HEK293 (cell line): ENCODE results near the gene NOL4.

ENCODE experiments used
- CTCF ChIA-PET: fragments of 350-600 bp; formaldehyde crosslinking; extraction: SDS; loops from one replicate; lab custom pipeline; 2021; ENCODE audit warnings: antibody characterized with exemption; lab: Yijun Ruan, JAX
- POLR2A ChIA-PET: fragments of 300-600 bp; formaldehyde crosslinking; extraction: SDS; loops from one replicate; lab custom pipeline; 2020; ENCODE audit warnings: antibody characterized with exemption, inconsistent platforms; lab: Yijun Ruan, JAX
- H3K27ac ChIP-seq: fragments of 200-500 bp; sonication (Bioruptor generic); 2 replicates; pipeline ENCODE4 v1.5.1; 2014; ENCODE audit warnings: low read depth, low read length, control low read depth, inconsistent platforms; ENCODE audit errors: extremely low read depth
- H3K36me3 ChIP-seq, 2 experiments: fragments of 200-500 bp in 1 of 2; sonication (Bioruptor generic) in 1 of 2; 1 replicate in 1 of 2; 2 replicates in 1 of 2; pipeline ENCODE4 v1.5.1; 2014 to 2017; ENCODE audit warnings: inconsistent platforms in 2 of 2, low read length in 2 of 2; ENCODE audit not compliant: control insufficient read depth in 2 of 2, insufficient read depth in 1 of 2
- H3K4me1 ChIP-seq: fragments of 200-500 bp; sonication (Bioruptor generic); 2 replicates; pipeline ENCODE4 v1.5.1; 2014; ENCODE audit warnings: mild to moderate bottlenecking, low read length, inconsistent platforms; ENCODE audit not compliant: control insufficient read depth, insufficient read depth
- H3K4me3 ChIP-seq: 2 replicates; pipeline ENCODE4 v1.5.1; 2011; ENCODE audit warnings: low read depth, mild to moderate bottlenecking, control low read depth, low read length, moderate library complexity
- H3K9me3 ChIP-seq: fragments of 200-500 bp; sonication (Bioruptor generic); 2 replicates; pipeline ENCODE4 v1.5.1; 2014; ENCODE audit warnings: low read depth, low read length, inconsistent platforms; ENCODE audit not compliant: control insufficient read depth, insufficient read depth
- FEZF1 ChIP-seq: fragments of 450-650 bp; formaldehyde crosslinking; IDR thresholded peaks from 2 replicates; pipeline ENCODE4 v1.5.1; 2016; ENCODE audit warnings: missing biosample characterization, missing genetic modification characterization
- PRDM1 ChIP-seq: fragments of 450-650 bp; formaldehyde crosslinking; IDR thresholded peaks from 2 replicates; pipeline ENCODE4; 2016; ENCODE audit warnings: missing biosample characterization, missing genetic modification characterization
- PRDM2 ChIP-seq: fragments of 450-650 bp; formaldehyde crosslinking; IDR thresholded peaks from 2 replicates; pipeline ENCODE4 v1.5.1; 2016; ENCODE audit warnings: missing biosample characterization, missing genetic modification characterization, borderline replicate concordance
- REST ChIP-seq: fragments of 450-650 bp; formaldehyde crosslinking; IDR thresholded peaks from 2 replicates; pipeline ENCODE4 v1.5.1; 2016; ENCODE audit warnings: missing biosample characterization, missing genetic modification characterization
- ZBTB1 ChIP-seq: fragments of 450-650 bp; formaldehyde crosslinking; IDR thresholded peaks from 2 replicates; pipeline ENCODE4 v1.5.1; 2016; ENCODE audit warnings: missing biosample characterization, missing genetic modification characterization
- ZBTB11 ChIP-seq: fragments of 450-650 bp; formaldehyde crosslinking; conservative IDR thresholded peaks from 2 replicates; pipeline ENCODE4 v1.5.1; 2016; ENCODE audit warnings: low read depth, missing biosample characterization, missing genetic modification characterization
- ZIC2 ChIP-seq: fragments of 450-650 bp; formaldehyde crosslinking; IDR thresholded peaks from 2 replicates; pipeline ENCODE4 v1.5.1; 2016; ENCODE audit warnings: missing biosample characterization, missing genetic modification characterization
- ZNF132 ChIP-seq: fragments of 450-650 bp; formaldehyde crosslinking; IDR thresholded peaks from 2 replicates; pipeline ENCODE4 v1.5.1; 2017; ENCODE audit warnings: missing biosample characterization, missing genetic modification characterization, borderline replicate concordance
- ZNF302 ChIP-seq: fragments of 450-650 bp; formaldehyde crosslinking; IDR thresholded peaks from 2 replicates; pipeline ENCODE4 v1.5.1; 2016; ENCODE audit warnings: missing biosample characterization, missing genetic modification characterization, low read depth
- ZNF324 ChIP-seq: fragments of 450-650 bp; formaldehyde crosslinking; IDR thresholded peaks from 2 replicates; pipeline ENCODE4 v1.5.1; 2016; ENCODE audit warnings: missing biosample characterization, missing genetic modification characterization
- ZNF391 ChIP-seq: fragments of 450-650 bp; formaldehyde crosslinking; IDR thresholded peaks from 2 replicates; pipeline ENCODE4 v1.5.1; 2016; ENCODE audit warnings: low read depth, missing biosample characterization, missing genetic modification characterization, borderline replicate concordance
- ZNF473 ChIP-seq: fragments of 450-650 bp; formaldehyde crosslinking; IDR thresholded peaks from 2 replicates; pipeline ENCODE4 v1.5.1; 2017; ENCODE audit warnings: missing biosample characterization, missing genetic modification characterization
- ZNF501 ChIP-seq: fragments of 450-650 bp; formaldehyde crosslinking; IDR thresholded peaks from 2 replicates; pipeline ENCODE4 v1.5.1; 2016; ENCODE audit warnings: missing biosample characterization, missing genetic modification characterization
- ZNF518A ChIP-seq: fragments of 450-650 bp; formaldehyde crosslinking; conservative IDR thresholded peaks from 2 replicates; pipeline ENCODE4 v1.5.1; 2016; ENCODE audit warnings: low read depth, missing biosample characterization, missing genetic modification characterization
- ZNF621 ChIP-seq: fragments of 450-650 bp; formaldehyde crosslinking; IDR thresholded peaks from 2 replicates; pipeline ENCODE4 v1.5.1; 2017; ENCODE audit warnings: missing biosample characterization, missing genetic modification characterization
- ZSCAN30 ChIP-seq: fragments of 450-650 bp; IDR thresholded peaks from 2 replicates; pipeline ENCODE4 v1.5.1; 2018; ENCODE audit warnings: missing biosample characterization, mild to moderate bottlenecking, missing genetic modification characterization, moderate library complexity
- ZXDB ChIP-seq: fragments of 450-650 bp; formaldehyde crosslinking; IDR thresholded peaks from 2 replicates; pipeline ENCODE4 v1.5.1; 2016; ENCODE audit warnings: missing biosample characterization, missing genetic modification characterization

NOL4 gene

GRCh38 chr18:34225218-34225553, 473 bp upstream of the NOL4 start:
- no peaks in the 10 kb centered on the region for H3K9me3 ChIP-seq
- ChIA-PET POLR2A (interaction anchor here (0.6 to 1.0 kb wide), 4 partner anchors 33 to 996 kb away, joined by 3 to 5 read pairs (median 4); no protein-coding TSS in a partner anchor), CTCF (interaction anchor here (0.6 to 4.1 kb wide), 28 partner anchors 10 to 1436 kb away, joined by 3 to 31 read pairs (median 4); no protein-coding TSS in a partner anchor)
- H3K4me1 ChIP-seq = no peaks in the 10 kb centered on the region
- H3K4me3 ChIP-seq = no peak overlapping the region
- no peak overlapping the region for H3K27ac ChIP-seq
- H3K36me3 ChIP-seq = no peaks in the 10 kb centered on the region
- TF ChIP-seq ZNF473 (tag by site-specific recombination) (no peak), ZNF324 (tag by site-specific recombination) (no peak), PRDM2 (no peak), REST (tag by site-specific recombination) (no peak), ZNF132 (tag by site-specific recombination) (no peak), ZBTB1 (tag by site-specific recombination) (no peak), ZNF391 (tag by site-specific recombination) (no peak), PRDM1 (peak; percentile 90), FEZF1 (tag by site-specific recombination) (no peak), ZNF621 (tag by site-specific recombination) (no peak), ZSCAN30 (tag by site-specific recombination) (no peak), ZNF302 (tag by site-specific recombination) (no peak), ZNF518A (tag by site-specific recombination) (no peak), ZIC2 (tag by site-specific recombination) (no peak), ZXDB (tag by site-specific recombination) (no peak), ZBTB11 (no peak), ZNF501 (tag by site-specific recombination) (no peak)
